OCI-LY1 (cell line): Measurements from ENCODE around the gene DENND1A.

ENCODE experiments used
- EZH2 ChIP-seq: fragments of 200-600 bp; sonication (generic), shearing (Covaris generic); IDR thresholded peaks from 2 replicates; pipeline ENCODE4 v1.8.0; 2017; ENCODE audit warnings: borderline replicate concordance, mixed run types, mild to moderate bottlenecking, antibody characterized with exemption, low read length, moderate library complexity, mixed read lengths
- TF ChIP-seq, protein P1 (sequence below): fragments of 200-600 bp; sonication (generic), shearing (Covaris generic); IDR thresholded peaks from 2 replicates; pipeline ENCODE4 v1.5.1; 2017; ENCODE audit warnings: mild to moderate bottlenecking, antibody characterized with exemption, low read length, moderate library complexity, mixed read lengths

DNA sequence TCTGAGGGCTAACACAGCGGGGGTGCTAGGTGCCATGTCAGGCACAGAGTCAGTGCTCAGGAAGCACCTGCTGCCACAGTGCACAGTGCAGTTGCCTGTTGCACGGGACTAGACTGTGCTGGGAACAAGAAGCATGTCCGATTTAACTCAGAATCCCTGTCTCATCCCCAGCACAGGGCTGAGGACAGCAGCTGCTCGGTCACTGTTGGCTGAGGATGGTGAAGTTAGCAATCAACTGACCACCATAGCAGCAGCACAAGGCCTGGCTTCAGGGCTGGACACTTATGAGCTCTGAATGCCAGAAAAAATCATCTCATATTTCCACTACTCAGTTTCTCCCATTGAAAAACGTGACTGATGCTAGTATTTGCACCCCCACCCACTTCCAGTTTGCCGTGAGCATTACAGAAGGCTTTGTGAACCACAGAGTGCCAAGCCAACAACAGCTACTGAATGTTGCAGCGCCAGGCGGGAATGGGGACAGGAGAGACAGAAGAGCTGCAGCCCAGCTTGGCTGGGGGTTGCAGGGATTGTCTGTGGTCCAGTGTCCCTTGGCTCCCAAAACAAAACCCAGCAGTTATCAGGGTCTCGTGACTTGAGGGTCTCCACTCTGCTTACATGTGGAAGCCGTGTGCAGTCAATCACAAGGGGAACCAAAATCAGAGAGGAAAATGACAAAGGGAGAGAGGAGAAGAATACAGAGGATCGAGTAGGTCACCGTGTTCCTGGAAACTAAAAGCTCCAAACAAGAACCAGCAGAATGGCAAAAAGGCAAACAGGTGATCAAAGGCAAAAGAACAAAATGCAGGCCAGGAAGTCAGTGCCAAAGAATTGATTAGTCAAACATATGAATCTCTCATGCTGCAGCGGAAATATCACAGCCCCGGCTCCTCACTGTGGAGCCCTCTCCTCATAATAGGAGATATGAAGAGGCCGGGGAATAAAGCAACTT, 418.3 kb downstream of the DENND1A start:
- TF ChIP-seq, protein P1, sequence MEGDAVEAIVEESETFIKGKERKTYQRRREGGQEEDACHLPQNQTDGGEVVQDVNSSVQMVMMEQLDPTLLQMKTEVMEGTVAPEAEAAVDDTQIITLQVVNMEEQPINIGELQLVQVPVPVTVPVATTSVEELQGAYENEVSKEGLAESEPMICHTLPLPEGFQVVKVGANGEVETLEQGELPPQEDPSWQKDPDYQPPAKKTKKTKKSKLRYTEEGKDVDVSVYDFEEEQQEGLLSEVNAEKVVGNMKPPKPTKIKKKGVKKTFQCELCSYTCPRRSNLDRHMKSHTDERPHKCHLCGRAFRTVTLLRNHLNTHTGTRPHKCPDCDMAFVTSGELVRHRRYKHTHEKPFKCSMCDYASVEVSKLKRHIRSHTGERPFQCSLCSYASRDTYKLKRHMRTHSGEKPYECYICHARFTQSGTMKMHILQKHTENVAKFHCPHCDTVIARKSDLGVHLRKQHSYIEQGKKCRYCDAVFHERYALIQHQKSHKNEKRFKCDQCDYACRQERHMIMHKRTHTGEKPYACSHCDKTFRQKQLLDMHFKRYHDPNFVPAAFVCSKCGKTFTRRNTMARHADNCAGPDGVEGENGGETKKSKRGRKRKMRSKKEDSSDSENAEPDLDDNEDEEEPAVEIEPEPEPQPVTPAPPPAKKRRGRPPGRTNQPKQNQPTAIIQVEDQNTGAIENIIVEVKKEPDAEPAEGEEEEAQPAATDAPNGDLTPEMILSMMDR = no peak
- no peak for TF ChIP-seq EZH2
